ENCODE results near the gene ADAMTS17. TPM values are rescaled to one million over a fixed set of nuclear protein-coding genes. Genes with fewer than 3 reads are reported as not detected.

Gene ADAMTS17
- total and polyA plus RNA-seq, 3 experiments from 2014 or later, result 1.2 to 2.3 (median 1.9) TPM

DNA sequence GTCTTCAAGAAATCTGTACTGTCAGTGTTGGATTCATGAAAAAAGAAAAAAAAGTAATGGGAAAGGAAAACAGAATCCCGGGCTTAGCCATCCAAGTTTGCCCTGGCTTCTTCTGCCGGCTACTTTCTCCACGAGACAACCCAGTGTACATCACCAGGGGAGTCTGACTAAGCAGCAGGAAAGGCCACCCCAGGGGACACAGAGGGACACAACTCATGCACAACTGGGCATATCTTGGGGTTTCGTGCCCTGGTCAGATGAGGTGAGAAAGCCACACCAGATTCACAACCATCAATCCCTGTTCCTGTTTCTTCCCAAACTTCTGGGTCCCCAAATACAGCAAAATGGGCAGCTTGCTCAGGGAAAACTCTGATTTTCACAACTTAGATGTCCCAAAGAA lies 33.2 kb downstream of the ADAMTS17 start:
- Mint-ChIP-seq H3K27me3 (peaks cover 0 to 2% of the 10 kb centered on the region in 2 donors), H3K4me1 (peaks cover 0 to 3% (median 0%) of the 10 kb centered on the region in 3 donors), H3K36me3 (peaks cover 6 to 22% (median 17%) of the 10 kb centered on the region in 3 donors), H3K4me3 (no peak overlapping the region), H3K27ac (no peak overlapping the region), H3K9me3 (peaks cover 0 to 2% (median 0%) of the 10 kb centered on the region in 5 donors)
- no peaks in the 10 kb centered on the region for H3K36me3 ChIP-seq (ENCODE audit: insufficient read depth, low read length)
- no peaks in the 10 kb centered on the region for H3K9me3 ChIP-seq (ENCODE audit: low read length)
- no peaks in the 10 kb centered on the region for H3K4me1 ChIP-seq (ENCODE audit: insufficient read depth, low read length)
- no peaks in the 10 kb centered on the region for H3K27me3 ChIP-seq (ENCODE audit: insufficient read depth, low read length, poor library complexity, severe bottlenecking)
- ChIA-PET CTCF (no interaction called here), POLR2A (no interaction called here)
- H3K4me3 ChIP-seq (ENCODE audit: low read length), result no peak overlapping the region
- no peak overlapping the region for H3K27ac ChIP-seq (ENCODE audit: low read depth, low read length)
- DNase-seq, result no peak

- Mint-ChIP-seq H3K4me1 (peaks cover 0 to 3% (median 0%) of the 10 kb centered on the region in 3 donors), H3K4me3 (no peak overlapping the region), H3K27ac (no peak overlapping the region), H3K27me3 (peaks cover 0 to 2% of the 10 kb centered on the region in 2 donors), H3K36me3 (peaks cover 6 to 22% (median 15%) of the 10 kb centered on the region in 3 donors), H3K9me3 (peaks cover 0 to 2% (median 0%) of the 10 kb centered on the region in 5 donors)
- Histone ChIP-seq H3K27me3 (ENCODE audit: insufficient read depth, low read length, poor library complexity, severe bottlenecking) (no peaks in the 10 kb centered on the region), H3K27ac (ENCODE audit: low read depth, low read length) (no peak overlapping the region), H3K4me3 (ENCODE audit: low read length) (no peak overlapping the region), H3K36me3 (ENCODE audit: insufficient read depth, low read length) (no peaks in the 10 kb centered on the region), H3K9me3 (ENCODE audit: low read length) (no peaks in the 10 kb centered on the region), H3K4me1 (ENCODE audit: insufficient read depth, low read length) (no peaks in the 10 kb centered on the region)
- POLR2A ChIA-PET, result no interaction called here
- CTCF ChIA-PET, result no interaction called here
- DNase-seq, result no peak
These were observed 33.6 kb downstream of the ADAMTS17 start for GRCh38 chr15:100308213-100308600.

DNA sequence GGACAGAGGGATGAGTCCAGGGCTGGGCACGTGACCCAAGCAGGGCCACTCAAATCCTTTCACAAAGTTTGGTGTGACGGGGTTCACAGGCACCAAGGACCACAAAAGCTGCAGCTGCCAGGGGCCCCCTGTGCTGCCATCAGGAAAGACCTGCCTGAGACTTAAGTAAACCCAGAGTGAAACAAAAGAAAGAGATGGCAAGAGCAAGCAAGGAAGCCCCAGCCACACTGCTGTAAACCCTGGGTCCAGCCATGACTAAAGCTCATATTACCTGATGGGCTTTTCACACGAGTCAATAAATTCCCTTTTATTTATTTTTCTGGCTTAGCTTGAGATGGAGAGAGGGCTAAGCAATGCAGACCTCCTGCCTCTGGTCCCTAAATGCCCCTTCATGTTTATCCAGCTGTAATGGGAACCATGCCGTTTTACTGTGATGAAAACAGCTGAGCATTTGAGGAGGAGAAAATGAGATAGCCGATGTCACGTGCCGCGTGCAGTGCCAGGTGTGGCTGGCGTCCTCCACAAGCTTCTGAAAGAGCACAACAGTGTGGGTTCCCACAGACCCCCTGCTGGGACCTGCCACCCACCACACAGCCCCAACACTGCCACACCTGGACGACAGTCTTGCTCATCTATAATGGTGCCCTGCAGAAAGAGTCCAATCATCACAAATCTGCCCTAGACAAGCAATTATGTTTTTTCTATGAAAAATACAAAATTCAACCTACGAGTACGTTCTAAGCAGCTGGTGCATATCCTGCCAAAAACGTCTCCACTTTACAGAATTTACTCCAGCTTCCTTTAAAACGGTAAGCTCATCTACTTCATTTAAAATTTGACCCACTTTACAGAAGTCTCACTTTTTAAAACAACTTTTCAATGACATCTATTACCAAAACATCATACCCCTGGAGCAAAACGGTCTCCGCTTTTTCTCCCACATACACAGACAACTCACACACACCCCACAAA lies 34.2 kb downstream of the ADAMTS17 start:
- CTCF ChIA-PET, result interaction anchor here (1.1 kb wide), 2 partner anchors 31 to 42 kb away, joined by 3 read pairs; no protein-coding TSS in a partner anchor
- Histone ChIP-seq H3K27me3 (ENCODE audit: insufficient read depth, low read length, poor library complexity, severe bottlenecking) (no peaks in the 10 kb centered on the region), H3K9me3 (ENCODE audit: low read length) (no peaks in the 10 kb centered on the region), H3K27ac (ENCODE audit: low read depth, low read length) (no peak overlapping the region), H3K36me3 (ENCODE audit: insufficient read depth, low read length) (no peaks in the 10 kb centered on the region), H3K4me1 (ENCODE audit: insufficient read depth, low read length) (no peaks in the 10 kb centered on the region), H3K4me3 (ENCODE audit: low read length) (no peak overlapping the region)
- Mint-ChIP-seq H3K36me3 (peaks cover 6 to 21% (median 15%) of the 10 kb centered on the region in 3 donors), H3K9me3 (peaks cover 0 to 2% (median 0%) of the 10 kb centered on the region in 5 donors), H3K27ac (no peak overlapping the region), H3K4me3 (no peak overlapping the region), H3K4me1 (peaks cover 0 to 3% (median under 1%) of the 10 kb centered on the region in 3 donors), H3K27me3 (peaks cover 0 to 2% of the 10 kb centered on the region in 2 donors)
- POLR2A ChIA-PET, result no interaction called here
- no peak for DNase-seq

DNA sequence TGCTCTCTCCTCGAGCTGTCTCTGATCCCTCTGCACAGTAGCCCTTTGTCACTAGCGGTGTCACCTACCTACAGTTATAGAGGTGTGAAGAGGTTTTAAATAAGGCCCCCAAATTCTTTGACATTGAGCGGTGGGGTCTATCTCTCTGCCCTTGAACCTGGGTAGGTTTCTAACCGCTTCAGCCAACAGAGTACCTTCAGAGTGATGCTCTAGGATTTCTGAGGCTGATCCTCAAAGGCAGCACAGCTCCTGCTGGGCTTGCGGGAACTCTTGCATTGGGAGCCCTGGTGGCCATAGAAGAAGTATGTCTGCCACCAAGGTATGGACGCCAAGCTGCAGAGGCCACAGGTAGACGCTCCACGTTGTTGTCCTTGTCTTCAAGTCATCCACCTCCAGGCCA lies 35.7 kb downstream of the ADAMTS17 start:
- Mint-ChIP-seq H3K27me3 (peaks cover 0 to 2% of the 10 kb centered on the region in 2 donors), H3K4me1 (peaks cover 0 to 10% (median 3%) of the 10 kb centered on the region in 3 donors), H3K36me3 (peaks cover 4 to 16% (median 13%) of the 10 kb centered on the region in 3 donors), H3K9me3 (peaks cover 2 to 5% (median 4%) of the 10 kb centered on the region in 5 donors), H3K27ac (no peak overlapping the region), H3K4me3 (no peak overlapping the region)
- Histone ChIP-seq H3K4me1 (ENCODE audit: insufficient read depth, low read length) (no peaks in the 10 kb centered on the region), H3K4me3 (ENCODE audit: low read length) (no peak overlapping the region), H3K36me3 (ENCODE audit: insufficient read depth, low read length) (no peaks in the 10 kb centered on the region), H3K27ac (ENCODE audit: low read depth, low read length) (no peak overlapping the region), H3K27me3 (ENCODE audit: insufficient read depth, low read length, poor library complexity, severe bottlenecking) (no peaks in the 10 kb centered on the region), H3K9me3 (ENCODE audit: low read length) (no peaks in the 10 kb centered on the region)
- no peak for DNase-seq
- CTCF ChIA-PET, result interaction anchor here (1.4 kb wide), 1 partner anchor 28 kb away, joined by 3 read pairs; no protein-coding TSS in a partner anchor
- POLR2A ChIA-PET, result no interaction called here

GRCh38 chr15:100301910-100302431 lies 39.8 kb downstream of the ADAMTS17 start:
- H3K27ac ChIP-seq (ENCODE audit: low read depth, low read length), result no peak overlapping the region
- no peak overlapping the region for H3K4me3 ChIP-seq (ENCODE audit: low read length)
- ChIA-PET CTCF (no interaction called here), POLR2A (no interaction called here)
- no peaks in the 10 kb centered on the region for H3K4me1 ChIP-seq (ENCODE audit: insufficient read depth, low read length)
- Mint-ChIP-seq H3K4me3 (no peak overlapping the region), H3K4me1 (peaks cover 0 to 10% (median 0%) of the 10 kb centered on the region in 3 donors), H3K27ac (no peak overlapping the region), H3K36me3 (peaks cover 8 to 41% (median 26%) of the 10 kb centered on the region in 3 donors), H3K9me3 (peaks cover 9 to 17% (median 12%) of the 10 kb centered on the region in 5 donors), H3K27me3 (peaks cover 0 to 2% of the 10 kb centered on the region in 2 donors)
- no peak for DNase-seq
- H3K36me3 ChIP-seq (ENCODE audit: insufficient read depth, low read length), result no peaks in the 10 kb centered on the region
- no peaks in the 10 kb centered on the region for H3K27me3 ChIP-seq (ENCODE audit: insufficient read depth, low read length, poor library complexity, severe bottlenecking)
- H3K9me3 ChIP-seq (ENCODE audit: low read length), result no peaks in the 10 kb centered on the region

DNA sequence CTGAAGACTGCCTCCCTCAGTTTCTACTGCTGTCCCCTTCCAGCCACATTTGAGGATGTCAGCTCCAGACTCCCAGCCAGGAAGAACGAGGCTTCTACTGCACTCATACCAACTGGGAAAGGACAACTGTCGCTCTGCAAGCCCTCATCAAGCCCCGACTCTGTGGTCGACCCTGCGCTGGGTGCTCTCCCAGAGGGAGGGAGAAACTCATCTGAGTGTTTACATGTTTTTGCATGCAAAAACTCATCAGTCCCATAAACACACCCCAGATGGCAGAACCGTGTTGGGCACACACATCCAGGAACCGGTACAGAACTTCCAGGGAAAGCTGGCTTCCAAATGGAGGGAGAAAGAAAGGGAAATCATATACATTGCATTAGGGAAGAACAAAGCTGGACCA lies 43.5 kb downstream of the ADAMTS17 start:
- no peaks in the 10 kb centered on the region for H3K27me3 Mint-ChIP-seq
- ChIA-PET POLR2A (no interaction called here), CTCF (no interaction called here)
- peaks cover 7 to 19% (median 12%) of the 10 kb centered on the region in 5 donors for H3K9me3 Mint-ChIP-seq
- H3K4me3 ChIP-seq (ENCODE audit: low read length), result no peak overlapping the region
- H3K27ac ChIP-seq (ENCODE audit: low read depth, low read length), result no peak overlapping the region
- no peak overlapping the region for H3K4me3 Mint-ChIP-seq
- peaks cover 0 to 10% (median 0%) of the 10 kb centered on the region in 3 donors for H3K4me1 Mint-ChIP-seq
- peaks cover 6 to 47% (median 16%) of the 10 kb centered on the region in 3 donors for H3K36me3 Mint-ChIP-seq
- no peaks in the 10 kb centered on the region for H3K36me3 ChIP-seq (ENCODE audit: insufficient read depth, low read length)
- H3K4me1 ChIP-seq (ENCODE audit: insufficient read depth, low read length), result no peaks in the 10 kb centered on the region
- no peak for DNase-seq
- no peaks in the 10 kb centered on the region for H3K9me3 ChIP-seq (ENCODE audit: low read length)
- no peaks in the 10 kb centered on the region for H3K27me3 ChIP-seq (ENCODE audit: insufficient read depth, low read length, poor library complexity, severe bottlenecking)
- no peak overlapping the region for H3K27ac Mint-ChIP-seq

GRCh38 chr15:100297812-100298211 lies 44.0 kb downstream of the ADAMTS17 start:
- CTCF ChIA-PET, result no interaction called here

More at GRCh38 chr15:100297812-100298211, 44.0 kb downstream of the ADAMTS17 start:
- H3K9me3 Mint-ChIP-seq, result peaks cover 7 to 19% (median 12%) of the 10 kb centered on the region in 5 donors
- no peaks in the 10 kb centered on the region for H3K27me3 Mint-ChIP-seq
- Histone ChIP-seq H3K4me3 (ENCODE audit: low read length) (no peak overlapping the region), H3K36me3 (ENCODE audit: insufficient read depth, low read length) (no peaks in the 10 kb centered on the region), H3K4me1 (ENCODE audit: insufficient read depth, low read length) (no peaks in the 10 kb centered on the region), H3K9me3 (ENCODE audit: low read length) (no peaks in the 10 kb centered on the region), H3K27ac (ENCODE audit: low read depth, low read length) (no peak overlapping the region), H3K27me3 (ENCODE audit: insufficient read depth, low read length, poor library complexity, severe bottlenecking) (no peaks in the 10 kb centered on the region)
- POLR2A ChIA-PET, result no interaction called here
- peaks cover 0 to 10% (median 0%) of the 10 kb centered on the region in 3 donors for H3K4me1 Mint-ChIP-seq
- no peak overlapping the region for H3K4me3 Mint-ChIP-seq
- no peak overlapping the region for H3K27ac Mint-ChIP-seq
- peaks cover 6 to 47% (median 16%) of the 10 kb centered on the region in 3 donors for H3K36me3 Mint-ChIP-seq
- no peak for DNase-seq
